PC-9 (cell line): ENCODE results near the gene TGFB1I1. TPM values are rescaled to one million over a fixed set of nuclear protein-coding genes. Genes with fewer than 3 reads are reported as not detected.

Experiments
- BruUV-seq: library from RNA; stranded (reverse); fragments of 400-500 nt; replicated peaks from 2 replicates; lab custom pipeline; 2021; lab: Mats Ljungman, UMichigan
- CTCF ChIA-PET: fragments of 300-600 bp; sonication (Branson Sonifier 250); formaldehyde crosslinking; loops from one replicate; lab custom pipeline; 2022; ENCODE audit warnings: antibody characterized with exemption; lab: Charles Lee
- POLR2A ChIA-PET: fragments of 300-600 bp; sonication (Branson Sonifier 250); formaldehyde crosslinking; loops from one replicate; lab custom pipeline; 2022; ENCODE audit warnings: antibody characterized with exemption; ENCODE audit not compliant: unreplicated experiment; lab: Charles Lee
- DNase-seq, 2 experiments: peaks; one replicate each; pipeline versions ENCODE4 v3.0.0 to v3.0.0-alpha.2; 2015 to 2022; ENCODE audit warnings: mixed read lengths in 1 of 2
- H2AFZ ChIP-seq: fragments of 200-600 bp; sonication (generic); 2 replicates; pipeline ENCODE4 v1.8.1; 2017; ENCODE audit warnings: antibody characterized with exemption
- H3F3A ChIP-seq: fragments of 200-600 bp; sonication (generic); 2 replicates; pipeline ENCODE4 v1.8.1; 2017; ENCODE audit warnings: antibody characterized with exemption, mild to moderate bottlenecking, low read depth; ENCODE audit not compliant: insufficient read depth
- H3K27ac ChIP-seq: fragments of 200-600 bp; sonication (generic); 2 replicates; pipeline ENCODE4 v1.6.1; 2016; ENCODE audit warnings: mixed run types
- H3K27me3 ChIP-seq: fragments of 200-600 bp; sonication (generic); 2 replicates; pipeline ENCODE4 v1.6.1; 2016; ENCODE audit warnings: low read depth, mixed run types; ENCODE audit not compliant: insufficient read depth
- H3K36me3 ChIP-seq: fragments of 200-600 bp; sonication (generic); 2 replicates; pipeline ENCODE4 v1.6.1; 2016; ENCODE audit warnings: low read depth, mixed run types
- H3K4me1 ChIP-seq: fragments of 200-600 bp; sonication (generic); replicated peaks from 2 replicates; pipeline ENCODE4 v1.6.1; 2016; ENCODE audit warnings: mixed run types; ENCODE audit not compliant: insufficient read depth
- H3K4me2 ChIP-seq: fragments of 200-600 bp; sonication (generic); 2 replicates; pipeline ENCODE4 v1.6.1; 2017; ENCODE audit warnings: mixed run types
- H3K4me3 ChIP-seq: fragments of 200-600 bp; sonication (generic); 2 replicates; pipeline ENCODE4 v1.6.1; 2016; ENCODE audit warnings: mixed run types
- H3K79me2 ChIP-seq: fragments of 200-600 bp; sonication (generic); 2 replicates; pipeline ENCODE4 v1.6.1; 2017; ENCODE audit warnings: low read depth, mixed run types
- H3K9me2 ChIP-seq: fragments of 200-600 bp; sonication (generic); 2 replicates; pipeline ENCODE4 v1.8.1; 2017; ENCODE audit warnings: mild to moderate bottlenecking; ENCODE audit not compliant: insufficient read depth
- H3K9me3 ChIP-seq: fragments of 200-600 bp; sonication (generic); 2 replicates; pipeline ENCODE4 v1.8.1; 2016; ENCODE audit warnings: low read depth; ENCODE audit not compliant: insufficient read depth
- H4K20me1 ChIP-seq: fragments of 200-600 bp; sonication (generic); 2 replicates; pipeline ENCODE4 v1.8.1; 2017; ENCODE audit not compliant: insufficient read depth
- CTCF ChIP-seq: fragments of 200-600 bp; sonication (generic); conservative IDR thresholded peaks from 2 replicates; pipeline ENCODE4 v1.6.1; 2017; ENCODE audit warnings: mixed run types, antibody characterized with exemption, mild to moderate bottlenecking, moderate library complexity
- EZH2 ChIP-seq: fragments of 200-600 bp; sonication (generic); IDR thresholded peaks from 2 replicates; pipeline ENCODE4 v1.8.0; 2017; ENCODE audit warnings: antibody characterized with exemption, low read depth
- intact Hi-C: fragments of 100-400 bp; cut with micrococcal nuclease; formaldehyde crosslinking; loops from one replicate; pipeline ENCODE4 v1.10.0; 2022; ENCODE audit not compliant: unreplicated experiment
- total RNA-seq: library from RNA; stranded (reverse); gene quantifications from 2 replicates; pipeline ENCODE4 v1.2.3, GENCODE V29; 2021

The TGFB1I1 gene
- total RNA-seq, 1 experiment from 2014 or later = 9.0 TPM

- TF ChIP-seq EZH2 (no peak), CTCF (no peak)
- ChIA-PET POLR2A (no interaction called here), CTCF (no interaction called here)
- H3K27ac ChIP-seq = no peak overlapping the region
- H3K27me3 ChIP-seq = no peaks in the 10 kb centered on the region
- H3K79me2 ChIP-seq = no peaks in the 10 kb centered on the region
- intact Hi-C loops = loop anchor here (1.0 kb wide), 1 partner anchor 10 kb away; no protein-coding TSS in a partner anchor
- BruUV-seq = no TSS peak
- DNase-seq = peak in 1 of 2 experiments; percentile 82
- no peaks in the 10 kb centered on the region for H3K36me3 ChIP-seq
- peak overlapping the region; percentile 37; the same call in 1 of the 2 replicates for H2AFZ ChIP-seq
- peak overlapping the region; percentile 79 for H3K4me2 ChIP-seq
- no peaks in the 10 kb centered on the region; the same call in 1 of the 2 replicates for H3F3A ChIP-seq
- H3K9me2 ChIP-seq = no peaks in the 10 kb centered on the region
- H4K20me1 ChIP-seq = no peaks in the 10 kb centered on the region
- no peaks in the 10 kb centered on the region for H3K9me3 ChIP-seq
- H3K4me3 ChIP-seq = peak overlapping the region; percentile 53; the same call in 1 of the 2 replicates
- H3K4me1 ChIP-seq = 0 out of 2 replicates have a peak, but pooled peaks cover 8% of the 10 kb centered on the region
Observed at GRCh38 chr16:31487720-31488467, 15.9 kb downstream of the TGFB1I1 start.

DNA sequence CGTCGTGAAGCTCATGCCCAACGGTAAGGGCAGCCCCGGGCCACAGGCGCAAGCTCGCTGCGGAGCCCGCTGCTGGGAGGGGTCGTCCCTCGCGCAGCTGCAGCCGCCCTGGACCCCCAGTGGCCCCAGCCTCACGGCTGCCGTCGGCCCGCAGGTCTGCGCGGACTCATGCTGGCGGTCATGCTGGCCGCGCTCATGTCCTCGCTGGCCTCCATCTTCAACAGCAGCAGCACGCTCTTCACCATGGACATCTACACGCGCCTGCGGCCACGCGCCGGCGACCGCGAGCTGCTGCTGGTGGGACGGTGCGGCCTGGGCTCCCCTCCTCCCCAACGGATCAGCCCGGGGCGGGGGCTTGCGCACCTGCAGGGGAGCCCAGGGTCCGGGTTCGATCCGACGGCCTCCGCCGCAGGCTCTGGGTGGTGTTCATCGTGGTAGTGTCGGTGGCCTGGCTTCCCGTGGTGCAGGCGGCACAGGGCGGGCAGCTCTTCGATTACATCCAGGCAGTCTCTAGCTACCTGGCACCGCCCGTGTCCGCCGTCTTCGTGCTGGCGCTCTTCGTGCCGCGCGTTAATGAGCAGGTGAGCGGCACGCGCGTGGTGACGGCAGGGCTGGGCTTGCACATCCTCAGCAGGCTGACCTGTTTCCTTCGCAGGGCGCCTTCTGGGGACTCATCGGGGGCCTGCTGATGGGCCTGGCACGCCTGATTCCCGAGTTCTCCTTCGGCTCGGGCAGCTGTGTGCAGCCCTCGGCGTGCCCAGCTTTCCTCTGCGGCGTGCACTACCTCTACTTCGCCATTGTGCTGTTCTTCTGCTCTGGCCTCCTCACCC is 16.7 kb downstream of the TGFB1I1 start:
- Histone ChIP-seq H2AFZ (no peak overlapping the region), H3F3A (no peaks in the 10 kb centered on the region; the same call in 1 of the 2 replicates), H3K27me3 (no peaks in the 10 kb centered on the region), H3K9me2 (no peaks in the 10 kb centered on the region), H3K4me1 (0 out of 2 replicates have a peak, but pooled peaks cover 8% of the 10 kb centered on the region), H3K9me3 (no peaks in the 10 kb centered on the region), H3K4me3 (no peak overlapping the region), H3K4me2 (no peak overlapping the region; the same call in 1 of the 2 replicates), H3K27ac (no peak overlapping the region), H4K20me1 (no peaks in the 10 kb centered on the region), H3K36me3 (no peaks in the 10 kb centered on the region), H3K79me2 (no peaks in the 10 kb centered on the region)
- intact Hi-C loops = no loop called here
- TF ChIP-seq EZH2 = no peak
- TF ChIP-seq CTCF = no peak
- ChIA-PET POLR2A (no interaction called here), CTCF (no interaction called here)
- no TSS peak for BruUV-seq
- no peak for DNase-seq

DNA sequence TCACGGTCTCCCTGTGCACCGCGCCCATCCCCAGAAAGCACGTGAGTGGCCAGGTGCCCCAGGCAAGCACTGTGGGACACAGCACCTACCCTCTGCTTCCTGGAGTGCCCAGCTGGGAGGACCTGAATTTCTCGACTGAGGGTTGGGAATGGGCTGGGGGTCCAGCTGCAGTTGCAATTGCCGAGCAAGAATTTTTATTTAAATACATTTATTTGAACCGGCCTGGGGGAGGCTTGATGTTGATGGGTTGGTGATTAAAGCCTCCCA is 17.3 kb downstream of the TGFB1I1 start:
- CTCF ChIA-PET = no interaction called here
- Histone ChIP-seq H4K20me1 (no peaks in the 10 kb centered on the region), H3F3A (no peaks in the 10 kb centered on the region; the same call in 1 of the 2 replicates), H3K9me2 (no peaks in the 10 kb centered on the region), H2AFZ (no peak overlapping the region), H3K27me3 (no peaks in the 10 kb centered on the region), H3K4me2 (no peak overlapping the region), H3K36me3 (no peaks in the 10 kb centered on the region), H3K27ac (no peak overlapping the region), H3K9me3 (no peaks in the 10 kb centered on the region), H3K79me2 (no peaks in the 10 kb centered on the region), H3K4me1 (0 out of 2 replicates have a peak, but pooled peaks cover 8% of the 10 kb centered on the region), H3K4me3 (no peak overlapping the region)
- DNase-seq = no peak
- TF ChIP-seq CTCF (no peak), EZH2 (no peak)
- BruUV-seq = no TSS peak
- POLR2A ChIA-PET = no interaction called here
- intact Hi-C loops = no loop called here
